IPS-18a (cell line): ENCODE data around the gene GFI1B.
"Not testable (repeated sequence)": the region's sequence is repeated elsewhere in the genome, so short reads cannot be mapped to it uniquely, and the experiment has no call there.

Source experiments
- H3K27ac ChIP-seq: one replicate; pipeline ENCODE4 v1.5.1; 2013; ENCODE audit warnings: low read length
- H3K27me3 ChIP-seq: one replicate; pipeline ENCODE4 v1.6.1; 2013; ENCODE audit warnings: mild to moderate bottlenecking, low read length; ENCODE audit not compliant: control insufficient read depth, insufficient read depth
- H3K36me3 ChIP-seq: one replicate; pipeline ENCODE4 v1.6.1; 2013; ENCODE audit warnings: low read depth, low read length; ENCODE audit not compliant: control insufficient read depth
- H3K4me1 ChIP-seq: one replicate; pipeline ENCODE4 v1.6.1; 2013; ENCODE audit warnings: low read depth, low read length; ENCODE audit not compliant: control insufficient read depth
- H3K4me3 ChIP-seq: one replicate; pipeline ENCODE4 v1.5.1; 2013; ENCODE audit warnings: low read length
- H3K9ac ChIP-seq: one replicate; pipeline ENCODE4 v1.6.1; 2013; ENCODE audit warnings: mild to moderate bottlenecking, low read length, moderate library complexity
- H3K9me3 ChIP-seq: one replicate; pipeline ENCODE4 v1.6.1; 2013; ENCODE audit warnings: low read depth, low read length; ENCODE audit not compliant: control insufficient read depth

Gene GFI1B

GRCh38 chr9:132946631-132947295, 31.7 kb upstream of the GFI1B start:
- Histone ChIP-seq H3K4me1 (peaks cover 9% of the 10 kb centered on the region), H3K9me3 (no peaks in the 10 kb centered on the region), H3K27ac (no peak overlapping the region), H3K4me3 (no peak overlapping the region), H3K36me3 (no peaks in the 10 kb centered on the region), H3K27me3 (no peaks in the 10 kb centered on the region), H3K9ac (no peak overlapping the region)

- Histone ChIP-seq H3K9ac (no peak overlapping the region), H3K27ac (no peak overlapping the region), H3K36me3 (no peaks in the 10 kb centered on the region), H3K9me3 (no peaks in the 10 kb centered on the region), H3K4me3 (no peak overlapping the region), H3K27me3 (no peaks in the 10 kb centered on the region), H3K4me1 (peaks cover 9% of the 10 kb centered on the region)
Measured at GRCh38 chr9:132947756-132948155, 30.7 kb upstream of the GFI1B start.

- Histone ChIP-seq H3K36me3 (no peaks in the 10 kb centered on the region), H3K4me1 (peaks cover 4% of the 10 kb centered on the region), H3K9me3 (no peaks in the 10 kb centered on the region), H3K4me3 (no peak overlapping the region), H3K27me3 (no peaks in the 10 kb centered on the region), H3K9ac (no peak overlapping the region), H3K27ac (no peak overlapping the region)
Measured at GRCh38 chr9:132948482-132949050, 29.9 kb upstream of the GFI1B start.

- Histone ChIP-seq H3K4me1 (peaks cover 4% of the 10 kb centered on the region), H3K9ac (no peak overlapping the region), H3K4me3 (no peak overlapping the region), H3K9me3 (no peaks in the 10 kb centered on the region), H3K27ac (no peak overlapping the region), H3K36me3 (no peaks in the 10 kb centered on the region), H3K27me3 (no peaks in the 10 kb centered on the region)
Measured at GRCh38 chr9:132949709-132950108, 28.8 kb upstream of the GFI1B start.

GRCh38 chr9:132955123-132955522, 23.4 kb upstream of the GFI1B start:
- no peaks in the 10 kb centered on the region for H3K36me3 ChIP-seq
- H3K4me1 ChIP-seq, result no peaks in the 10 kb centered on the region
- H3K4me3 ChIP-seq, result no peak overlapping the region
- H3K9ac ChIP-seq, result no peak overlapping the region
- no peaks in the 10 kb centered on the region for H3K9me3 ChIP-seq
- H3K27me3 ChIP-seq, result no peaks in the 10 kb centered on the region
- no peak overlapping the region for H3K27ac ChIP-seq

- Histone ChIP-seq H3K9me3 (no peaks in the 10 kb centered on the region), H3K4me3 (no peak overlapping the region), H3K9ac (no peak overlapping the region), H3K4me1 (no peaks in the 10 kb centered on the region), H3K36me3 (no peaks in the 10 kb centered on the region), H3K27ac (no peak overlapping the region), H3K27me3 (no peaks in the 10 kb centered on the region)
Measured at GRCh38 chr9:132955768-132956167, 22.7 kb upstream of the GFI1B start.

- H3K4me1 ChIP-seq, result no peaks in the 10 kb centered on the region
- no peaks in the 10 kb centered on the region for H3K27me3 ChIP-seq
- H3K9ac ChIP-seq, result no peak overlapping the region
- H3K36me3 ChIP-seq, result no peaks in the 10 kb centered on the region
- H3K4me3 ChIP-seq, result no peak overlapping the region
- no peak overlapping the region for H3K27ac ChIP-seq
- H3K9me3 ChIP-seq, result no peaks in the 10 kb centered on the region
Measured at GRCh38 chr9:132957805-132958204, 20.7 kb upstream of the GFI1B start.

GRCh38 chr9:132961002-132961401, 17.5 kb upstream of the GFI1B start:
- Histone ChIP-seq H3K27ac (no peak overlapping the region), H3K9me3 (no peaks in the 10 kb centered on the region)

GRCh38 chr9:132965478-132965877, 13.0 kb upstream of the GFI1B start:
- Histone ChIP-seq H3K36me3 (no peaks in the 10 kb centered on the region), H3K4me3 (no peak overlapping the region), H3K27ac (no peak overlapping the region), H3K9me3 (no peaks in the 10 kb centered on the region), H3K4me1 (no peaks in the 10 kb centered on the region), H3K9ac (no peak overlapping the region), H3K27me3 (no peaks in the 10 kb centered on the region)

More at GRCh38 chr9:132961002-132961401, 17.5 kb upstream of the GFI1B start:
- Histone ChIP-seq H3K27me3 (no peaks in the 10 kb centered on the region), H3K4me3 (no peak overlapping the region), H3K4me1 (no peaks in the 10 kb centered on the region), H3K9ac (no peak overlapping the region), H3K36me3 (no peaks in the 10 kb centered on the region)

GRCh38 chr9:132967908-132968307, 10.6 kb upstream of the GFI1B start:
- H3K27me3 ChIP-seq, H3K4me1 ChIP-seq, H3K9ac ChIP-seq, H3K36me3 ChIP-seq, H3K4me3 ChIP-seq, H3K27ac ChIP-seq, H3K9me3 ChIP-seq: not testable (repeated sequence)

GRCh38 chr9:132969783-132970182, 8.7 kb upstream of the GFI1B start:
- no peaks in the 10 kb centered on the region for H3K36me3 ChIP-seq
- no peak overlapping the region for H3K4me3 ChIP-seq
- H3K9me3 ChIP-seq, result no peaks in the 10 kb centered on the region
- H3K27me3 ChIP-seq, result peaks cover 14% of the 10 kb centered on the region
- no peak overlapping the region for H3K9ac ChIP-seq
- H3K4me1 ChIP-seq, result no peaks in the 10 kb centered on the region
- no peak overlapping the region for H3K27ac ChIP-seq
